Pancreas (tissue), 10 donors: ENCODE data around the gene TET2. TPM values are rescaled to one million over a fixed set of nuclear protein-coding genes. Genes with fewer than 3 reads are reported as not detected.

Experiments
- ATAC-seq, 4 donors: fragments of 200-7000 bp; cut with Tn5 transposase; one replicate each; pipeline versions ENCODE4 v1.8.0 to v1.9.1; 2020; ENCODE audit warnings: mild to moderate bottlenecking in 4 of 4, moderate library complexity in 4 of 4
- DNase-seq, 6 donors: peaks; one replicate each; pipeline ENCODE4 v3.0.0-alpha.2; 2020
- FAIRE-seq: peaks from 2 replicates; lab custom pipeline; 2012; peaks lifted over from hg19 to GRCh38; lab: Jason Lieb, UNC
- H3K27ac ChIP-seq, 4 donors: fragments of 200-600 bp; sonication (generic); 1 replicate in 3 of 4; 2 replicates in 1 of 4; pipeline versions ENCODE4 v1.5.0 to v1.8.0; 2020
- H3K27me3 ChIP-seq, 4 donors: fragments of 200-600 bp; one replicate each; pipeline ENCODE4 v1.8.0; 2021
- H3K36me3 ChIP-seq, 3 donors: fragments of 200-600 bp; sonication (generic) in 1 of 3; one replicate each; pipeline versions ENCODE4 v1.5.0 to v1.8.0; 2020 to 2021
- H3K4me1 ChIP-seq, 3 donors: fragments of 200-600 bp; one replicate each; pipeline ENCODE4 v1.8.0; 2021
- H3K4me3 ChIP-seq, 4 donors: fragments of 200-600 bp; sonication (generic) in 2 of 4; one replicate each; pipeline versions ENCODE4 v1.5.0 to v1.8.0; 2020 to 2021
- H3K9me3 ChIP-seq, 4 donors: fragments of 200-600 bp; one replicate each; pipeline ENCODE4 v1.8.0; 2021
- WGBS, 2 donors: extraction: QIAGEN DNeasy Blood & Tissue Kit; methylation state at CpG; one replicate each; pipeline ENCODE4 v1.1.7; 2013; 5-methylcytosine and 5-hydroxymethylcytosine counted together
- intact Hi-C, 3 donors: fragments of 100-400 bp; cut with DNase I; formaldehyde crosslinking; loops; one replicate each; pipeline versions ENCODE4 v1.11.1 to v1.14.2; 2022
- polyA plus RNA-seq, 2 donors: library from polyadenylated mRNA; stranded (reverse); fragments of 200-250 nt; gene quantifications; one replicate each; pipeline ENCODE4 v1.2.3, GENCODE V29; 2013
- total RNA-seq, 6 donors: library from RNA; stranded (reverse); fragmentation: NEBNext Ultra II Directional in 4 of 6; extraction: Animal tissue kit (Norgen Biotek cat#: 25700) in 4 of 6; gene quantifications; one replicate each; pipeline versions ENCODE4 v1.2.1 to v1.2.4, GENCODE V29; 2021 to 2023
- TF ChIP-seq, protein P1 (sequence below), 4 donors: fragments of 200-600 bp; sonication (generic) in 3 of 4; IDR thresholded peaks; one replicate each; pipeline versions ENCODE4 v1.5.0 to v1.8.0; 2021; ENCODE audit warnings: antibody characterized with exemption in 4 of 4
- donor health status: healthy with polysubstance abuse.
- donor health status: DM: no; HTN: no; CAD: no; lungs with moderate emphysema.
- donor health status: DM: no; HTN: no; CAD: no.
- donor health status: control.
- donor health status: control.
- donor health status: Bipolar disorder and iron deficiency.
- donor health status: DM: yes; HTN: yes; CAD: no.
- donor health status: DM: no; HTN: no; CAD: no.
- donor health status: DM: no; HTN: no; CAD: no.
- donor health status: DM: yes; HTN: yes; CAD: no.

The TET2 gene
- total and polyA plus RNA-seq, 8 donors: 2.5 to 16.5 (median 7.4) TPM

DNA sequence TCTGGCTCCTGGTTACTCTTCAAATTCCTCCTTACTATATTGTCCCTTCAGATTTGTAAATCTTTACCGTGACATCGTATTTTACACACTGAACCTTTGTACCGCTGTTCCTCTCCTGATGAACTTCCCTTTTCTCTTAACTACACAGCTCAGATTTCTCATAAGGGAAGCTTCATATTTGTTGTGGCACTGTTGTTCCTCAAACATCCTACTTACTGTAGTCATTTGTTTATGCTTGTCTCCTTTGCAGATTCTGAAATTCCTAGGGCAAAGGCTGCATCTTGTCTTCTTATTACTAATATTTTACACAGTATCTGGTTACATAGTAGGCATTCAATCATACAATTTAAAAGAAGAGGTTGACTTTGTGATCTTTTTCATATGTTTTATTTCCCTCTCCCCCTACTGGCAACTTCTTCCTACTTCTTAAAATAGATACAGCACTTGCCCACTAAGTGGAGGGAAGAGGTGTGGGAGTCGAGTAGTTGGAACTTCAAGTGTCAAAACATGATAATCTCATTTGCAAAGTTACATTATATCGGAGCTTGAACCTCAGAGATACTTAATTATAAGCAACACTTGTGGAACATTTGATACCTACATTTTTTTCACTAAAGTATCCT is 50.0 kb downstream of the TET2 start:
- intact Hi-C loops: no loop called here
- Histone ChIP-seq H3K4me3 (no peak overlapping the region), H3K27ac (no peak overlapping the region), H3K4me1 (peaks cover 8 to 16% (median 16%) of the 10 kb centered on the region in 3 donors), H3K9me3 (no peaks in the 10 kb centered on the region), H3K27me3 (no peaks in the 10 kb centered on the region), H3K36me3 (no peaks in the 10 kb centered on the region)
- peak in 2 of 4 donors; percentile 63 to 76 for ATAC-seq
- DNase-seq: no peak
- 76 to 82% methylated on average over 5 of the region's 5 CpGs for WGBS, 2 donors
- TF ChIP-seq, protein P1, sequence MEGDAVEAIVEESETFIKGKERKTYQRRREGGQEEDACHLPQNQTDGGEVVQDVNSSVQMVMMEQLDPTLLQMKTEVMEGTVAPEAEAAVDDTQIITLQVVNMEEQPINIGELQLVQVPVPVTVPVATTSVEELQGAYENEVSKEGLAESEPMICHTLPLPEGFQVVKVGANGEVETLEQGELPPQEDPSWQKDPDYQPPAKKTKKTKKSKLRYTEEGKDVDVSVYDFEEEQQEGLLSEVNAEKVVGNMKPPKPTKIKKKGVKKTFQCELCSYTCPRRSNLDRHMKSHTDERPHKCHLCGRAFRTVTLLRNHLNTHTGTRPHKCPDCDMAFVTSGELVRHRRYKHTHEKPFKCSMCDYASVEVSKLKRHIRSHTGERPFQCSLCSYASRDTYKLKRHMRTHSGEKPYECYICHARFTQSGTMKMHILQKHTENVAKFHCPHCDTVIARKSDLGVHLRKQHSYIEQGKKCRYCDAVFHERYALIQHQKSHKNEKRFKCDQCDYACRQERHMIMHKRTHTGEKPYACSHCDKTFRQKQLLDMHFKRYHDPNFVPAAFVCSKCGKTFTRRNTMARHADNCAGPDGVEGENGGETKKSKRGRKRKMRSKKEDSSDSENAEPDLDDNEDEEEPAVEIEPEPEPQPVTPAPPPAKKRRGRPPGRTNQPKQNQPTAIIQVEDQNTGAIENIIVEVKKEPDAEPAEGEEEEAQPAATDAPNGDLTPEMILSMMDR (IDR thresholded peaks at IDR 0.05): no peak
- FAIRE-seq: peak; percentile 66

DNA sequence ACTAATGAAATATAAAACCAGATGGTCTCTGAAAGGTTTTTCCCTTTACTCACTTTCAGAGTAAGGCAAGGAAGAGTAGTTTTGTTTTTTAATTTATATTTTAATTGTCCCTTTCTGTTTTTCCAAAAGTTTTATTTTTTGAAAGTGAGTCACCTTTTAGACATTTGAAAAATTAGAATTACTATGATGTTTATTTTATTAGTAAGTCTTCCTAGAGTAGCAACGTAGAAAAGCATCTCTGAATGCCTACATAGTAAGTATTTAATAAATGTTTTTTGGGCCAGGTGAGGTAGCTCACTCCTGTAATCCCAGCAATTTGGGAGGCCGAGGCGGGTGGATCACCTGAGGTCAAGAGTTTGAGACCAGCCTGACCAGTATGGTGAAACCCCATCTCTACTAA is 51.1 kb downstream of the TET2 start:
- TF ChIP-seq, protein P1 (IDR thresholded peaks at IDR 0.05): no peak
- Histone ChIP-seq H3K36me3 (no peaks in the 10 kb centered on the region), H3K9me3 (no peaks in the 10 kb centered on the region), H3K27me3 (no peaks in the 10 kb centered on the region), H3K4me1 (peaks cover 5 to 6% (median 5%) of the 10 kb centered on the region in 3 donors), H3K4me3 (no peak overlapping the region), H3K27ac (no peak overlapping the region)
- no peak for FAIRE-seq
- no peak for DNase-seq
- intact Hi-C loops: no loop called here
- WGBS, 2 donors: 88 to 90% methylated on average over 3 of the region's 3 CpGs
- ATAC-seq: no peak

DNA sequence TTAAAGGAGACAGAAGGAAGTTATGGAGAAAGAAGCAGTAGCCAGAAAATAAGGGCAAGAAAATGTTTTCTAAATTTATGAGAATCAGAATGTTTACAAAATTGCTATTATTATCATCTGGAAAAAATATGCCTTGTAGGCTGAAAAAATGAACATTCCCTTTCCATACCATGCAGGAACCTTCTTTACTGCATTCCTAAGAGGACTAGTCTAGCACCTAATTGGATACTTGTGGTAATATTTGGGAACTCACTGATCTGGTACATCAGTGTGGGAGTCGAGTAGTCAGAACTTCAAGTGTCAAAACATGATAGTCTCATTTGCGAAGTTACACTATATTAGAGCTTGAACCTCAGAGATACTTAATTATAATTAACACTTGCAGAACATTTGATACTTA is 51.9 kb downstream of the TET2 start:
- no peak for ATAC-seq

DNA sequence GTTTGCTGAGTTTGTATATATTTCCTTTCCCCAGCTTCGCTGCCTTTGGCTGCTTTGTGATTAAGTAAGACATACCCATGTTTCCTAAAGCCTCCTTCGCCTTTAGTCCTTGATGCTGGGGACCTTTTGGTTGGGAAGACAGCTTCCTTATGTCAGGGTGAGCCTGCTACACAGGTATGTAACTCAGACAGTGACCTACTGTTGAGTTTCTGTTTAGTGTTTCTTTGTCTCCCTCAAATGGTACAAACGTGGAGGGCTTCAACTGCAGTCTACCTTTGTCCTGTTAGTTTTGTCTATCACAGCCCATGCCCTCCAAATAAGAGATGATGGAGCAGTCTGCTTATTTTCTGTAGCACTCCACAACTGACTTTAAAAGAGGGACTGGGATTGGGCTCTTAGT is 59.5 kb downstream of the TET2 start:
- no peak for FAIRE-seq
- no peaks in the 10 kb centered on the region for H3K4me1 ChIP-seq

More for the DNA sequence above, 51.9 kb downstream of the TET2 start:
- TF ChIP-seq, protein P1 (IDR thresholded peaks at IDR 0.05): no peak
- 79 to 87% methylated on average over 2 of the region's 2 CpGs for WGBS, 2 donors
- FAIRE-seq: no peak
- Histone ChIP-seq H3K27ac (no peak overlapping the region), H3K4me1 (no peaks in the 10 kb centered on the region), H3K9me3 (no peaks in the 10 kb centered on the region), H3K4me3 (no peak overlapping the region), H3K27me3 (no peaks in the 10 kb centered on the region), H3K36me3 (no peaks in the 10 kb centered on the region)
- intact Hi-C loops: no loop called here
- no peak for DNase-seq

DNA sequence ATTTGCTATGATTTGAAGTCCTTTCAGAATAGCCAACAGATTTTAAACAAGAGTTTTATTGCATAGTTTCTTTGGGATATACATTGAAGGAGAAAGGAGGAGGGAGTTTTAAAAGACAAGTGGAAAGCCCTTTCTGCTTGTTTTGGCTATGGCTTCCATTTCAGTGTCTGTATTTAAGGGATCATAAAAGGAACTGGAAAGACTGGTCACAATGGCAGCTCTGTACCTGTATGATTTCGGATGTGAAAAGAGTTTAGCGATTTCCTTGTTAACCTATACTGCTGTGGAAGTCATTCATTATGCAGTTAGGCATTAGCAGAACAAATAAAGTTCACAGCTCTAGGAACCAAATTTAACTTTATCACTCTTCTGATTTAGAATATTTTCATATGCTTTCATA is 60.7 kb downstream of the TET2 start:
- Histone ChIP-seq H3K27ac (no peak overlapping the region), H3K4me3 (no peak overlapping the region), H3K36me3 (no peaks in the 10 kb centered on the region), H3K9me3 (no peaks in the 10 kb centered on the region), H3K27me3 (no peaks in the 10 kb centered on the region), H3K4me1 (no peaks in the 10 kb centered on the region)
- DNase-seq (no peak), FAIRE-seq (no peak), ATAC-seq (no peak)
- intact Hi-C loops: no loop called here
- TF ChIP-seq, protein P1 (IDR thresholded peaks at IDR 0.05): no peak
- 90 to 94% methylated on average over 2 of the region's 2 CpGs for whole genome bisulfite sequencing, 2 donors

More for the DNA sequence above, 59.5 kb downstream of the TET2 start:
- Histone ChIP-seq H3K4me3 (no peak overlapping the region), H3K9me3 (no peaks in the 10 kb centered on the region), H3K27ac (no peak overlapping the region), H3K27me3 (no peaks in the 10 kb centered on the region), H3K36me3 (no peaks in the 10 kb centered on the region)
- 82 to 83% methylated on average over 3 of the region's 3 CpGs for WGBS, 2 donors
- DNase-seq (no peak), ATAC-seq (no peak)
- intact Hi-C loops: no loop called here
- TF ChIP-seq, protein P1 (IDR thresholded peaks at IDR 0.05): no peak
